ENCODE results near the gene KIF1B.
"Not testable (repeated sequence)": the region's sequence is repeated elsewhere in the genome, so short reads cannot be mapped to it uniquely, and the experiment has no call there.

The KIF1B gene

GRCh38 chr1:10338611-10339010, 128.2 kb downstream of the KIF1B start:
- no peak for DNase-seq

- no peak for DNase-seq
These were observed 128.7 kb downstream of the KIF1B start for GRCh38 chr1:10339036-10339567.

- DNase-seq, result no peak
These were observed 129.4 kb downstream of the KIF1B start for GRCh38 chr1:10339815-10340214.

GRCh38 chr1:10340930-10341590, 130.7 kb downstream of the KIF1B start:
- no peak for DNase-seq

GRCh38 chr1:10347109-10347508, 136.7 kb downstream of the KIF1B start:
- no peak for DNase-seq

- DNase-seq, result no peak
These were observed 142.9 kb downstream of the KIF1B start for GRCh38 chr1:10353282-10353681.

- no peak for DNase-seq
These were observed 143.3 kb downstream of the KIF1B start for GRCh38 chr1:10353693-10354092.

GRCh38 chr1:10360045-10360444, 149.7 kb downstream of the KIF1B start:
- DNase-seq, result no peak

- no peak for DNase-seq
These were observed 151.1 kb downstream of the KIF1B start for GRCh38 chr1:10361515-10361914.

- DNase-seq, result no peak
These were observed 157.8 kb downstream of the KIF1B start for GRCh38 chr1:10368194-10368593.

- DNase-seq, result no peak
These were observed 164.1 kb downstream of the KIF1B start for GRCh38 chr1:10374442-10374860.

GRCh38 chr1:10377365-10378029, 167.1 kb downstream of the KIF1B start:
- not testable (repeated sequence) for DNase-seq

GRCh38 chr1:10378081-10378841, 167.9 kb downstream of the KIF1B start:
- DNase-seq, result no peak

- DNase-seq, result no peak
These were observed 168.8 kb downstream of the KIF1B start for GRCh38 chr1:10379101-10379620.

- no peak for DNase-seq
These were observed 169.3 kb downstream of the KIF1B start for GRCh38 chr1:10379676-10380075.

GRCh38 chr1:10380594-10381275, 170.4 kb downstream of the KIF1B start:
- no peak for DNase-seq

- DNase-seq, result no peak
These were observed 173.3 kb downstream of the KIF1B start for GRCh38 chr1:10383630-10384029.

GRCh38 chr1:10384219-10384618, 173.8 kb downstream of the KIF1B start:
- DNase-seq, result no peak

- DNase-seq, result no peak
These were observed 176.6 kb downstream of the KIF1B start for GRCh38 chr1:10386761-10387676.

GRCh38 chr1:10387677-10388386, 177.5 kb downstream of the KIF1B start:
- no peak for DNase-seq

- DNase-seq, result no peak
These were observed 178.0 kb downstream of the KIF1B start for GRCh38 chr1:10388387-10388715.

Measured in activated CD4-positive, alpha-beta T cell treated with anti-CD3 and anti-CD28 coated beads for 1 hour (primary cell).